CD4-positive, alpha-beta T cell (primary cell): Measurements from ENCODE around the gene PSMD2. TPM values are rescaled to one million over a fixed set of nuclear protein-coding genes. Genes with fewer than 3 reads are reported as not detected.

Experiments used
- ATAC-seq: fragments of 200-7000 bp; cut with Tn5 transposase; one replicate; pipeline ENCODE4 v1.10.0; 2022; ENCODE audit warnings: mild to moderate bottlenecking; ENCODE audit not compliant: poor library complexity
- CTCF ChIA-PET: fragments of 350-600 bp; sonication (Branson Sonifier 250); formaldehyde crosslinking; loops from one replicate; lab custom pipeline; 2021; ENCODE audit warnings: antibody characterized with exemption, inconsistent platforms; lab: Charles Lee
- POLR2A ChIA-PET: fragments of 350-600 bp; sonication (Branson Sonifier 250); formaldehyde crosslinking; loops from one replicate; lab custom pipeline; 2021; ENCODE audit warnings: antibody characterized with exemption, inconsistent platforms; lab: Charles Lee
- DNase-seq, 14 experiments: peaks; one replicate each; pipeline ENCODE4 v3.0.0-alpha.2; 2013 to 2020; ENCODE audit warnings: mixed read lengths in 2 of 14
- H3K27ac ChIP-seq, 2 donors: one replicate each; pipeline versions ENCODE4 v1.5.1 to v1.7.0; 2013; ENCODE audit warnings: low read length in 2 of 2, low read depth in 1 of 2, mild to moderate bottlenecking in 1 of 2
- H3K27me3 ChIP-seq, 2 experiments: 1 replicate in 1 of 2; 2 replicates in 1 of 2; pipeline versions ENCODE4 v1.6.1 to v1.7.0; 2013; ENCODE audit warnings: low read length in 2 of 2, control low read depth in 1 of 2, mild to moderate bottlenecking in 1 of 2, moderate library complexity in 1 of 2; ENCODE audit not compliant: insufficient read depth in 2 of 2, control insufficient read depth in 1 of 2
- H3K36me3 ChIP-seq: one replicate; pipeline ENCODE4 v1.6.1; 2013; ENCODE audit warnings: low read length, control low read depth; ENCODE audit not compliant: insufficient read depth
- H3K4me1 ChIP-seq: one replicate; pipeline ENCODE4 v1.6.1; 2013; ENCODE audit warnings: low read length, control low read depth; ENCODE audit not compliant: insufficient read depth
- H3K4me3 ChIP-seq: one replicate; pipeline ENCODE4 v1.5.1; 2013; ENCODE audit warnings: mild to moderate bottlenecking, low read length, moderate library complexity
- H3K9me3 ChIP-seq, 2 experiments: 1 replicate in 1 of 2; 2 replicates in 1 of 2; pipeline versions ENCODE4 v1.6.1 to v1.7.0; 2013; ENCODE audit warnings: low read length in 2 of 2, mild to moderate bottlenecking in 2 of 2, control low read depth in 1 of 2, moderate library complexity in 1 of 2; ENCODE audit not compliant: control insufficient read depth in 1 of 2, insufficient read depth in 1 of 2
- H3K27ac Mint-ChIP-seq: one replicate; pipeline ENCODE4 v1.8.0; 2020; ENCODE audit warnings: mixed read lengths
- H3K27me3 Mint-ChIP-seq: one replicate; pipeline ENCODE4 v1.8.0; 2021; ENCODE audit warnings: mixed read lengths
- H3K36me3 Mint-ChIP-seq: one replicate; pipeline ENCODE4 v1.8.0; 2021; ENCODE audit warnings: low read depth, mixed read lengths
- H3K4me1 Mint-ChIP-seq: one replicate; pipeline ENCODE4 v1.8.0; 2021; ENCODE audit warnings: low read depth, mixed read lengths
- H3K4me3 Mint-ChIP-seq: one replicate; pipeline ENCODE4 v1.8.0; 2020; ENCODE audit warnings: mild to moderate bottlenecking, mixed read lengths
- H3K9me3 Mint-ChIP-seq: one replicate; pipeline ENCODE4 v1.8.0; 2020; ENCODE audit warnings: mixed read lengths
- CTCF ChIP-seq: fragments of 200-600 bp; IDR thresholded peaks from one replicate; pipeline ENCODE4 v1.8.0; 2022; ENCODE audit warnings: antibody characterized with exemption, mild to moderate bottlenecking
- intact Hi-C, 2 experiments: fragments of 100-400 bp; cut with DNase I in 1 of 2; cut with micrococcal nuclease in 1 of 2; formaldehyde crosslinking; loops; one replicate each; pipeline versions ENCODE4 v1.15.1 to v1.9.0; 2023 to 2025; cut with DNase I, micrococcal nuclease
- total RNA-seq, 174 experiments: library from RNA in 2 of 174; stranded (reverse) in 2 of 174; gene quantifications; one replicate each; pipeline ENCODE4 v1.2.3 and lab custom pipeline; 2021 to 2026

Gene PSMD2
- total RNA-seq, 2 experiments from 2014 or later, result 159 TPM

- Histone ChIP-seq H3K9me3 (no peaks in the 10 kb centered on the region), H3K4me1 (peaks cover 40% of the 10 kb centered on the region), H3K4me3 (no peak overlapping the region), H3K27ac (no peak overlapping the region), H3K36me3 (peaks cover 78% of the 10 kb centered on the region), H3K27me3 (no peaks in the 10 kb centered on the region)
- Mint-ChIP-seq H3K27ac (peak overlapping the region; percentile 4), H3K9me3 (no peaks in the 10 kb centered on the region), H3K27me3 (no peaks in the 10 kb centered on the region), H3K36me3 (peaks cover 84% of the 10 kb centered on the region), H3K4me1 (peaks cover 31% of the 10 kb centered on the region), H3K4me3 (no peak overlapping the region)
- CTCF ChIA-PET, result interaction anchor here (0.7 kb wide), 1 partner anchor 15 kb away, joined by 3 read pairs; no protein-coding TSS in a partner anchor
- intact Hi-C loops, result no loop called here
- no peak for TF ChIP-seq CTCF
- POLR2A ChIA-PET, result no interaction called here
- DNase-seq, result peak in 8 of 14 experiments; percentile 22 to 66 (median 48)
- no peak for ATAC-seq
Observed at GRCh38 chr3:184320104-184320445, 21.0 kb downstream of the PSMD2 start.

GRCh38 chr3:184321666-184322065 is 22.6 kb downstream of the PSMD2 start:
- H3K27me3 ChIP-seq, result no peaks in the 10 kb centered on the region
- intact Hi-C loops, result no loop called here
- no peaks in the 10 kb centered on the region for H3K9me3 ChIP-seq
- POLR2A ChIA-PET, result interaction anchor here (1.0 kb wide), 1 partner anchor 40 kb away, joined by 3 read pairs; the partner anchor contains the start of genes CLCN2 and POLR2H
- no peak overlapping the region for H3K27ac Mint-ChIP-seq
- no peak overlapping the region for H3K27ac ChIP-seq
- H3K4me3 Mint-ChIP-seq, result no peak overlapping the region
- peaks cover 89% of the 10 kb centered on the region for H3K36me3 ChIP-seq
- H3K9me3 Mint-ChIP-seq, result no peaks in the 10 kb centered on the region
- TF ChIP-seq CTCF, result no peak
- peaks cover 93% of the 10 kb centered on the region for H3K36me3 Mint-ChIP-seq
- no peak for ATAC-seq
- H3K4me1 Mint-ChIP-seq, result peaks cover 23% of the 10 kb centered on the region
- H3K27me3 Mint-ChIP-seq, result no peaks in the 10 kb centered on the region
- peaks cover 24% of the 10 kb centered on the region for H3K4me1 ChIP-seq
- CTCF ChIA-PET, result no interaction called here
- no peak for DNase-seq
- H3K4me3 ChIP-seq, result no peak overlapping the region

GRCh38 chr3:184322731-184323487 is 23.9 kb downstream of the PSMD2 start:
- ATAC-seq (no peak), DNase-seq (peak in 2 of 14 experiments; percentile 54 to 61)
- Mint-ChIP-seq H3K4me1 (peaks cover 11% of the 10 kb centered on the region), H3K9me3 (no peaks in the 10 kb centered on the region), H3K4me3 (no peak overlapping the region), H3K27me3 (no peaks in the 10 kb centered on the region), H3K36me3 (peaks cover 93% of the 10 kb centered on the region), H3K27ac (no peak overlapping the region)
- Histone ChIP-seq H3K36me3 (peaks cover 94% of the 10 kb centered on the region), H3K27ac (no peak overlapping the region), H3K27me3 (no peaks in the 10 kb centered on the region), H3K4me1 (peaks cover 14% of the 10 kb centered on the region), H3K9me3 (no peaks in the 10 kb centered on the region), H3K4me3 (no peak overlapping the region)
- POLR2A ChIA-PET, result no interaction called here
- no peak for TF ChIP-seq CTCF
- CTCF ChIA-PET, result no interaction called here
- intact Hi-C loops, result no loop called here
